GM10266 (cell line): ENCODE data around the gene GNAZ.
A peak's percentile ranks its signal among the peaks of the same experiment; 100 is the strongest.

Experiments
- DNase-seq: peaks from one replicate; pipeline ENCODE4 v3.0.0; 2012; ENCODE audit errors: extremely low spot score
- CTCF ChIP-seq: IDR thresholded peaks from 2 replicates; pipeline ENCODE4 v1.5.1; 2012; ENCODE audit warnings: mild to moderate bottlenecking, low read depth; ENCODE audit not compliant: control insufficient read depth, insufficient read depth; ENCODE audit errors: missing control alignments

The GNAZ gene

GRCh38 chr22:23067023-23067650 lies 3.2 kb upstream of the GNAZ start:
- DNase-seq, result no peak
- no peak for TF ChIP-seq CTCF

GRCh38 chr22:23067691-23068090 lies 2.6 kb upstream of the GNAZ start:
- DNase-seq, result no peak
- TF ChIP-seq CTCF, result no peak

GRCh38 chr22:23068096-23068831 lies 2.1 kb upstream of the GNAZ start:
- TF ChIP-seq CTCF, result no peak

GRCh38 chr22:23068832-23069385 lies 1.4 kb upstream of the GNAZ start:
- no peak for TF ChIP-seq CTCF
- DNase-seq, result no peak

More at GRCh38 chr22:23068096-23068831, 2.1 kb upstream of the GNAZ start:
- DNase-seq, result no peak

- DNase-seq, result peak; percentile 94
- TF ChIP-seq CTCF, result no peak
Observed at GRCh38 chr22:23069502-23070357, 589 bp upstream of the GNAZ start.

- no peak for TF ChIP-seq CTCF
- no peak for DNase-seq
Observed at GRCh38 chr22:23071230-23072076, 1.1 kb downstream of the GNAZ start.
